ENCODE data around the gene NFIX. TPM values are rescaled to one million over a fixed set of nuclear protein-coding genes. Genes with fewer than 3 reads are reported as not detected.

NFIX gene
- total RNA-seq, 1 donor from 2014 or later: 118 TPM

DNA sequence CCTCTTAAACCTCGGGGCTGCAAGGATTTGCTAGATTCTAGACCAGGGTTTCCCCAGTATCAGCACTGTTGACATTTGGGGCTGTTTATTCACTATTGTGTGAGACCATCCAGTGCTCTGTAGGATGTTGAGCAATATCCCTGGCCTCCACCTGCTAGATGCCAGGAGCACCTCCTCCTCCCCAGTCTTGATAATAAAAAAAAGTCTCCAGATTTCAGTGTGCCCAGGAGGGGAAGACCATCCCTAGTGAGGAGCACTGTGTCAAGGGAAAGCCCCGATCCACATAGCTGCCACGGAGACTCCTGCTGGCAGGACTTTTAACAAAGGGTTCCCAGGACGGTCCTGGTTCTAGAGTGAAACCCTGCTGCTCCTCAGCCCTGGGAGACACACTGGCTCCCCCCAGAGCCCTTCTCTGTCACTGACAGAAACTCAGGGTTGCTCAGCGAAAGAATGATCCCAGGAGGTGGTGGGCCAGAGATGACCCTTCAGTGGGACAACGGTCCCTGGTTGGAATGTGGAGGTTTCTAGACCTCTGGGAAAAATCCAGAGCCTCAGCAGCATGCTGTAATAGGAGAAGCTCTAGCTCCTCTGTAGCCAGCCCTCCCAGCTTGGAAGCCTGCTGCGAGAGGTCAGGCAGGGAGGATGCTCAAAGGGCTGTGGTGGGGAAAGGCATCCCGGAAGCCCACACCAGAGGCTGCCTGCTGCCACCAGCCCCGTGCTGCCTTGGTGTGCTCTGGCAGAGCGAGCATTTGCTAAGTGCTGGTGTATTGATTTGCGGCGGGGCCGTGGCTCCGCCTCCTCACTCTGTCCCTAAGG lies 87.1 kb downstream of the NFIX start:
- no peak for DNase-seq
- peak overlapping the region; percentile 66 for H3K27ac ChIP-seq (replicated peaks)
- peaks cover 20% of the 10 kb centered on the region for H3K36me3 ChIP-seq
- peaks cover 81% of the 10 kb centered on the region for H3K4me1 ChIP-seq
- H3K27me3 ChIP-seq (ENCODE audit: low read depth): no peaks in the 10 kb centered on the region
- no peak overlapping the region for H3K4me3 ChIP-seq
- peak; percentile 50 for TF ChIP-seq CTCF (IDR thresholded peaks at IDR 0.05; ENCODE audit: borderline replicate concordance)
- no peaks in the 10 kb centered on the region for H3K9me3 ChIP-seq (replicated peaks)
- intact Hi-C loops (cut with micrococcal nuclease): no loop called here

- peaks cover 24% of the 10 kb centered on the region for H3K36me3 ChIP-seq
These were observed 87.7 kb downstream of the NFIX start for GRCh38 chr19:13083008-13083404.

GRCh38 chr19:13083627-13084026 lies 88.4 kb downstream of the NFIX start:
- Histone ChIP-seq H3K27me3 (ENCODE audit: low read depth) (no peaks in the 10 kb centered on the region), H3K9me3 (replicated peaks) (no peaks in the 10 kb centered on the region), H3K4me1 (peaks cover 68% of the 10 kb centered on the region), H3K4me3 (no peak overlapping the region), H3K27ac (replicated peaks) (peak overlapping the region; percentile 63), H3K36me3 (peaks cover 28% of the 10 kb centered on the region)
- intact Hi-C loops (cut with micrococcal nuclease): no loop called here
- DNase-seq: no peak
- TF ChIP-seq CTCF (IDR thresholded peaks at IDR 0.05; ENCODE audit: borderline replicate concordance): no peak

More at GRCh38 chr19:13083008-13083404, 87.7 kb downstream of the NFIX start:
- Histone ChIP-seq H3K27ac (replicated peaks) (peak overlapping the region; percentile 66), H3K4me3 (no peak overlapping the region), H3K9me3 (replicated peaks) (no peaks in the 10 kb centered on the region), H3K27me3 (ENCODE audit: low read depth) (no peaks in the 10 kb centered on the region), H3K4me1 (peaks cover 74% of the 10 kb centered on the region)
- intact Hi-C loops (cut with micrococcal nuclease): no loop called here
- TF ChIP-seq CTCF (IDR thresholded peaks at IDR 0.05; ENCODE audit: borderline replicate concordance): no peak
- no peak for DNase-seq

GRCh38 chr19:13085666-13086065 lies 90.4 kb downstream of the NFIX start:
- Histone ChIP-seq H3K4me3 (no peak overlapping the region), H3K36me3 (peaks cover 29% of the 10 kb centered on the region), H3K27me3 (ENCODE audit: low read depth) (no peaks in the 10 kb centered on the region), H3K4me1 (peaks cover 68% of the 10 kb centered on the region), H3K27ac (replicated peaks) (peak overlapping the region; percentile 63), H3K9me3 (replicated peaks) (no peaks in the 10 kb centered on the region)
- no peak for DNase-seq
- TF ChIP-seq CTCF (IDR thresholded peaks at IDR 0.05; ENCODE audit: borderline replicate concordance): no peak
- intact Hi-C loops (cut with micrococcal nuclease): no loop called here

DNA sequence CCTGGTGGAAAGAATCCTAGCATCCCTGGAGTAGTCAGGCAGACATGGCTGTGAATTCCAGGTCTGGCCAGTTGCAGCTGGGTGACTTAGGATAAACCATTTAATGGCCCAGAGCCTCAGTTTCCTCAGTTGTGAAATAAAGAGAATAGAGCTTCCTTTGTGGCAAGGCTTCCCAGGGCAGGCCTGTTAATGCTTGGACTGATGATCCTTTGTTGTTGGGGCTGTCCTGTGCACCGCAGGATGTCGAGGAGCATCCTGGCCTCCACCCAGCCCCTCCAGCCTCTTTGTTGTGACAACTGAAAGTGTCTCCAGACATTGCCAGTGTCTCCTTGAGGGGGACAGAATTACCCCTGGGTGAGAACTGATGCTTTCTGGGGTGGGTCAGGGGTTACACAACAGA lies 91.1 kb downstream of the NFIX start:
- H3K27ac ChIP-seq (replicated peaks): peak overlapping the region; percentile 63
- peaks cover 33% of the 10 kb centered on the region for H3K36me3 ChIP-seq
- no peak for TF ChIP-seq CTCF (IDR thresholded peaks at IDR 0.05; ENCODE audit: borderline replicate concordance)
- H3K27me3 ChIP-seq (ENCODE audit: low read depth): no peaks in the 10 kb centered on the region
- H3K4me1 ChIP-seq: peaks cover 73% of the 10 kb centered on the region
- no peak for DNase-seq
- intact Hi-C loops (cut with micrococcal nuclease): no loop called here
- H3K4me3 ChIP-seq: no peak overlapping the region
- no peaks in the 10 kb centered on the region for H3K9me3 ChIP-seq (replicated peaks)

All from left ventricle myocardium inferior (tissue), 1 donor.